Keratinocyte (primary cell): Measurements from ENCODE around the gene SFRP5.

Experiments
- CTCF ChIP-seq, 3 experiments: IDR thresholded peaks in 1 of 3; conservative IDR thresholded peaks in 1 of 3; optimal IDR thresholded peaks in 1 of 3; 2 replicates in 2 of 3; 3 replicates in 1 of 3; pipeline versions ENCODE3 to v1.5.1; 2011; ENCODE audit warnings: low read length in 3 of 3, mild to moderate bottlenecking in 3 of 3, moderate library complexity in 2 of 3, control low read depth in 1 of 3, inconsistent platforms in 1 of 3; ENCODE audit not compliant: insufficient read depth in 2 of 3; ENCODE audit errors: extremely low read depth in 1 of 3
- EZH2 ChIP-seq: IDR thresholded peaks from one replicate; pipeline ENCODE4 v1.6.1; 2012; ENCODE audit warnings: inconsistent platforms, mild to moderate bottlenecking, low read length, moderate library complexity

DNA sequence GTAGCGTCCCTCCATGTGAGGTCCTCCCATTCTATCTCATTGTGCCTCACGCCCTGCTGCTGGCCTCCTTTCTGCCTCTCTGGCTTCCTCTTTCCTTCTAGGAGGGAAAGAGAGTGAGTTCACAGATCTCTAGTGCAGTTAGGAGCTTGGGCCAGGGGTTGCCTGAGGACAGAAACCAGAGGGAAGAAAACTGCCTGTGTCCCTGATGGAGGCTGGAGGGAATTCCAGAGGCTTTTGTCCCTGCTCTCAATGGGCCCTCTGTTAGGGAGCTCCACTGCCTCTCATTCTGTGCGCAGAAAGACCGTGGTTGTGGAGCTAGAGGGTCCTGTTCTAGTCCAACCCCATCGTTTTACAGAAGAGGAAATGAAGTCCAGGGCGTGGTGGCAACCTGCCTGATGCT is 53.6 kb downstream of the SFRP5 start:
- TF ChIP-seq CTCF (optimal IDR thresholded peaks at IDR 0.05 in 1 of 3, IDR thresholded peaks at IDR 0.05 in 1 of 3, conservative IDR thresholded peaks at IDR 0.05 in 1 of 3; ENCODE audit: extremely low read depth in 1 of 3, insufficient read depth in 2 of 3, low read length in 3 of 3) (no peak), EZH2 (no peak)
